ENCODE data around the gene MYO15B. TPM values are rescaled to one million over a fixed set of nuclear protein-coding genes. Genes with fewer than 3 reads are reported as not detected.
"Not testable (repeated sequence)": the region's sequence is repeated elsewhere in the genome, so short reads cannot be mapped to it uniquely, and the experiment has no call there.

Gene MYO15B
- total RNA-seq, 1 experiment from 2014 or later: 26.5 TPM

DNA sequence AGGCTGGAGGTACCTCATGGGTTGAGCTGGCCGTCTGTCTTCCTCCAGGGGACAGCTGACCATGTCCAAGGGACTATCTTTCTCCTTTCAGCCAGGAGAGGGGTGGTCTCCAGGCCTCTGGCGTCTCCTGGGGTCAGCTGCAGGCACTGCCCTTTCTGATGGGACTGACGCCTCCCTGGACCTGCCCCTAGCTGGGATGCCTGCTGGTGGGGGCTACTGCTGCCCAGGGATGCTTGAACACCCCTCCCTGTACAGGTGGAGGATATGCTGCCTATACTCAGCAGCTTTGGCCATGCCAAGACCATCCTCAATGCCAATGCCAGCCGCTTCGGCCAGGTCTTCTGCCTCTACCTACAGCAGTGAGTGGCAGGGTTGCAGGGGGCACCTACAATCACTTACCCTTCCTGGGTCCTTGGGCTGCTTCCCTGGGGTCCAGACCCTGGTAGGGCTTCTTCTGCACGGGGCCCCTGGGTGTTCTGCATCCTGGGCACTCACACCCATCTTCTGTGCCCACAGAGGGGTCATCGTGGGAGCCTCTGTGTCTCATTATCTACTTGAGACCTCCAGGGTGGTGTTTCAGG is 4.2 kb downstream of the MYO15B start:
- Histone ChIP-seq H3K36me3 (ENCODE audit: control insufficient read depth, insufficient read depth, low read length) (no peaks in the 10 kb centered on the region), H3K4me1 (ENCODE audit: control insufficient read depth, insufficient read depth, low read length) (peaks cover 7% of the 10 kb centered on the region), H3K27me3 (ENCODE audit: control insufficient read depth, insufficient read depth, low read length) (no peaks in the 10 kb centered on the region), H3K27ac (ENCODE audit: low read length) (no peak overlapping the region), H3K4me3 (ENCODE audit: low read depth in 2 of 2, low read length in 2 of 2) (no peak overlapping the region), H3K9me3 (ENCODE audit: control insufficient read depth, insufficient read depth, low read depth, low read length) (no peaks in the 10 kb centered on the region)
- CTCF ChIA-PET: interaction anchor here (1.1 to 2.6 kb wide), 2 partner anchors 9 to 233 kb away, joined by 3 to 12 read pairs; no protein-coding TSS in a partner anchor
- BruUV-seq (replicated peaks): no TSS peak
- POLR2A ChIA-PET: no interaction called here
- TF ChIP-seq TCF7L2 (IDR thresholded peaks at IDR 0.05; ENCODE audit: low read depth, low read length) (no peak), POLR2AphosphoS5 (IDR thresholded peaks at IDR 0.05; ENCODE audit: low read depth, low read length) (no peak), SIN3A (IDR thresholded peaks at IDR 0.05; ENCODE audit: borderline replicate concordance, insufficient read depth, low read depth, low read length) (no peak)
- TF ChIP-seq, protein P1, sequence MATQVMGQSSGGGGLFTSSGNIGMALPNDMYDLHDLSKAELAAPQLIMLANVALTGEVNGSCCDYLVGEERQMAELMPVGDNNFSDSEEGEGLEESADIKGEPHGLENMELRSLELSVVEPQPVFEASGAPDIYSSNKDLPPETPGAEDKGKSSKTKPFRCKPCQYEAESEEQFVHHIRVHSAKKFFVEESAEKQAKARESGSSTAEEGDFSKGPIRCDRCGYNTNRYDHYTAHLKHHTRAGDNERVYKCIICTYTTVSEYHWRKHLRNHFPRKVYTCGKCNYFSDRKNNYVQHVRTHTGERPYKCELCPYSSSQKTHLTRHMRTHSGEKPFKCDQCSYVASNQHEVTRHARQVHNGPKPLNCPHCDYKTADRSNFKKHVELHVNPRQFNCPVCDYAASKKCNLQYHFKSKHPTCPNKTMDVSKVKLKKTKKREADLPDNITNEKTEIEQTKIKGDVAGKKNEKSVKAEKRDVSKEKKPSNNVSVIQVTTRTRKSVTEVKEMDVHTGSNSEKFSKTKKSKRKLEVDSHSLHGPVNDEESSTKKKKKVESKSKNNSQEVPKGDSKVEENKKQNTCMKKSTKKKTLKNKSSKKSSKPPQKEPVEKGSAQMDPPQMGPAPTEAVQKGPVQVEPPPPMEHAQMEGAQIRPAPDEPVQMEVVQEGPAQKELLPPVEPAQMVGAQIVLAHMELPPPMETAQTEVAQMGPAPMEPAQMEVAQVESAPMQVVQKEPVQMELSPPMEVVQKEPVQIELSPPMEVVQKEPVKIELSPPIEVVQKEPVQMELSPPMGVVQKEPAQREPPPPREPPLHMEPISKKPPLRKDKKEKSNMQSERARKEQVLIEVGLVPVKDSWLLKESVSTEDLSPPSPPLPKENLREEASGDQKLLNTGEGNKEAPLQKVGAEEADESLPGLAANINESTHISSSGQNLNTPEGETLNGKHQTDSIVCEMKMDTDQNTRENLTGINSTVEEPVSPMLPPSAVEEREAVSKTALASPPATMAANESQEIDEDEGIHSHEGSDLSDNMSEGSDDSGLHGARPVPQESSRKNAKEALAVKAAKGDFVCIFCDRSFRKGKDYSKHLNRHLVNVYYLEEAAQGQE (IDR thresholded peaks at IDR 0.05; ENCODE audit: insufficient read depth in 1 of 2, low read depth in 2 of 2, low read length in 1 of 2): no peak
- TF ChIP-seq, protein P2, sequence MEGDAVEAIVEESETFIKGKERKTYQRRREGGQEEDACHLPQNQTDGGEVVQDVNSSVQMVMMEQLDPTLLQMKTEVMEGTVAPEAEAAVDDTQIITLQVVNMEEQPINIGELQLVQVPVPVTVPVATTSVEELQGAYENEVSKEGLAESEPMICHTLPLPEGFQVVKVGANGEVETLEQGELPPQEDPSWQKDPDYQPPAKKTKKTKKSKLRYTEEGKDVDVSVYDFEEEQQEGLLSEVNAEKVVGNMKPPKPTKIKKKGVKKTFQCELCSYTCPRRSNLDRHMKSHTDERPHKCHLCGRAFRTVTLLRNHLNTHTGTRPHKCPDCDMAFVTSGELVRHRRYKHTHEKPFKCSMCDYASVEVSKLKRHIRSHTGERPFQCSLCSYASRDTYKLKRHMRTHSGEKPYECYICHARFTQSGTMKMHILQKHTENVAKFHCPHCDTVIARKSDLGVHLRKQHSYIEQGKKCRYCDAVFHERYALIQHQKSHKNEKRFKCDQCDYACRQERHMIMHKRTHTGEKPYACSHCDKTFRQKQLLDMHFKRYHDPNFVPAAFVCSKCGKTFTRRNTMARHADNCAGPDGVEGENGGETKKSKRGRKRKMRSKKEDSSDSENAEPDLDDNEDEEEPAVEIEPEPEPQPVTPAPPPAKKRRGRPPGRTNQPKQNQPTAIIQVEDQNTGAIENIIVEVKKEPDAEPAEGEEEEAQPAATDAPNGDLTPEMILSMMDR (IDR thresholded peaks at IDR 0.05): no peak
- in situ Hi-C loops (cut with HindIII; ENCODE audit: low pct_unique_long_range_greater_than_20kb, low sequenced_read_pairs): no loop called here
- intact Hi-C loops (cut with micrococcal nuclease; ENCODE audit: unreplicated experiment): no loop called here
- DNase-seq (ENCODE audit: low read depth, low spot score): no peak
- ATAC-seq: no peak

DNA sequence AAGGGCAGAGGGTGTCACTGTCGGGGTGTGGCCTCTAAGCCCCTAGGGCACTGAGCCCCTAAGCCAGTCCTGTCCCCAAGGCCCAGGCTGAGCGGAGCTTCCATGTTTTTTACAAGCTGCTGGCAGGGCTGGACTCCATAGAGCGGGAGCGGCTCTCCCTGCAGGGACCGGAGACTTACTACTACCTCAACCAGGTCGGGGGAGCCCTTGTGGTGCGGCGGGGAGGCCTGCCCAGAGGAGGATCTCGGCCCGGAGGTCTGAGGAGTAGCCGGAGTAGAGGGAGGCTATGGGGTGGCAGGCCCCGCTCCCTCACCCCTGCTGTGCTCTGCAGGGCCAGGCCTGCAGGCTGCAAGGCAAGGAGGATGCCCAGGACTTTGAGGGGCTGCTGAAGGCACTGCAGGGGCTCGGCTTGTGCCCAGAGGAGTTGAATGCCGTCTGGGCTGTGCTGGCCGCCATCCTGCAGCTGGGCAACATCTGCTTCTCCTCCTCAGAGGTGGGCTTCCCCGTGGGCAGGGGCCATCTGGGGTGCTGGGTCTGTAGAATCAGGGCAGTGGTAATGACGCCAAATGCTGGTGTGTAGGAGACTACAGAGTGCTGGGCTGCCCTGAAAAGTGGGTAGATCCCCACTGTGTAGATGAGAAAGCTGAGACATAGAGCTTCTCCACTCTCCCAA is 4.9 kb downstream of the MYO15B start:
- H3K27me3 ChIP-seq (ENCODE audit: control insufficient read depth, insufficient read depth, low read length): no peaks in the 10 kb centered on the region
- in situ Hi-C loops (cut with HindIII; ENCODE audit: low pct_unique_long_range_greater_than_20kb, low sequenced_read_pairs): no loop called here
- POLR2A ChIA-PET: no interaction called here

DNA sequence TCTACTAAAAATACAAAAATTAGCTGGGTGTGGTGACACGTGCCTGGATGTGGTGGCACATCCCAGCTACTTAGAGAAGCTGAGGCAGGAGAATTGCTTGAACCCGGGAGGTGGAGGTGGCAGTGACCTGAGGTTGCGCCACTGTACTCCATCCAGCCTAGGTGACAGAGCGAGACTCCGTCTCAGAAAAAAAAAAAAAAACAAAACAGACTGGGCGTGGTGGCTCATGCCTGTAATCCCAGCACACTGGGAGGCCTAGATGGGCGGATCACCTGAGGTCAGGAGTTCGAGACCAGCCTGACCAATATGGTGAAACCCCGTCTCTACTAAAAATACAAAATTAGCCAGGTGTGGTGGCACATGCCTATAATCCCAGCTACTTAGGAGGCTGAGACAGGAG is 5.8 kb downstream of the MYO15B start:
- H3K9me3 ChIP-seq (ENCODE audit: control insufficient read depth, insufficient read depth, low read depth, low read length); DNase-seq (ENCODE audit: low read depth, low spot score); ATAC-seq; H3K27ac ChIP-seq (ENCODE audit: low read length); H3K4me1 ChIP-seq (ENCODE audit: control insufficient read depth, insufficient read depth, low read length); CTCF ChIA-PET; intact Hi-C loops (cut with micrococcal nuclease; ENCODE audit: unreplicated experiment); H3K27me3 ChIP-seq (ENCODE audit: control insufficient read depth, insufficient read depth, low read length); H3K36me3 ChIP-seq (ENCODE audit: control insufficient read depth, insufficient read depth, low read length); H3K4me3 ChIP-seq (ENCODE audit: low read depth in 2 of 2, low read length in 2 of 2); in situ Hi-C loops (cut with HindIII; ENCODE audit: low pct_unique_long_range_greater_than_20kb, low sequenced_read_pairs); BruUV-seq (replicated peaks): not testable (repeated sequence)
- POLR2A ChIA-PET: interaction anchor here (1.2 kb wide), 1 partner anchor 24 kb away, joined by 16 read pairs; no protein-coding TSS in a partner anchor

More for the DNA sequence above, 4.9 kb downstream of the MYO15B start:
- H3K27ac ChIP-seq (ENCODE audit: low read length): no peak overlapping the region
- CTCF ChIA-PET: interaction anchor here (0.7 kb wide), 1 partner anchor 215 kb away, joined by 5 read pairs; no protein-coding TSS in a partner anchor
- H3K4me1 ChIP-seq (ENCODE audit: control insufficient read depth, insufficient read depth, low read length): peaks cover 7% of the 10 kb centered on the region
- DNase-seq (ENCODE audit: low read depth, low spot score) (no peak), ATAC-seq (no peak)
- no peak overlapping the region for H3K4me3 ChIP-seq (ENCODE audit: low read depth in 2 of 2, low read length in 2 of 2)
- TF ChIP-seq, protein P2 (IDR thresholded peaks at IDR 0.05): no peak
- TF ChIP-seq, protein P1 (IDR thresholded peaks at IDR 0.05; ENCODE audit: insufficient read depth in 1 of 2, low read depth in 2 of 2, low read length in 1 of 2): no peak
- H3K36me3 ChIP-seq (ENCODE audit: control insufficient read depth, insufficient read depth, low read length): no peaks in the 10 kb centered on the region
- intact Hi-C loops (cut with micrococcal nuclease; ENCODE audit: unreplicated experiment): no loop called here
- no TSS peak for BruUV-seq (replicated peaks)
- no peaks in the 10 kb centered on the region for H3K9me3 ChIP-seq (ENCODE audit: control insufficient read depth, insufficient read depth, low read depth, low read length)

All from Panc1 (cell line).